ENCODE results near the gene PTPRT.

Gene PTPRT

DNA sequence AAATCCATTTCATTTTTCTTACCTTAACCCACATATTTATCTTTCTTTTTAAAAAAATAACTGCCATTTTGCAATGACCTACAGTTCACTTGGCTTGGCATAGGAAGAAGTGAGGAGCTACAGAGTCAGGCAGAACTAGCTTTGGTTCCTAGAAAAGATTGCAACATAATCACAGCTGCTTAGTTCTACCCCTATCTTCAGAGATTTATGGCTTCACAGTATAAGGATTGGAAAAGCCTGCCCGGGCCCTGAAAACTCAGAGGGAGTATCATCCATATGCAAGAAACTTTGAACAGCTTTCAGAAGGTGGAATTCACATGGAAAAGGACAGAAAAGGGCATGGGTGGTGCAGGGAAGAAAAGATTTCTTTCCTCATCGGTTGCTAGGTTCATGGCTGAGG, 797.3 kb downstream of the PTPRT start:
- Histone ChIP-seq H3K27ac (ENCODE audit: low read length) (no peak overlapping the region), H3K79me2 (ENCODE audit: low read length) (no peaks in the 10 kb centered on the region), H3K36me3 (replicated peaks; ENCODE audit: insufficient read depth, low read length) (no peaks in the 10 kb centered on the region), H3F3A (ENCODE audit: insufficient read depth, low read length) (no peaks in the 10 kb centered on the region), H3K9me2 (replicated peaks; ENCODE audit: insufficient read depth, low read length) (no peaks in the 10 kb centered on the region), H3K4me3 (ENCODE audit: low read length) (no peak overlapping the region), H3K27me3 (replicated peaks; ENCODE audit: insufficient read depth, low read length) (no peaks in the 10 kb centered on the region), H4K20me1 (ENCODE audit: insufficient read depth, low read length) (no peaks in the 10 kb centered on the region), H3K4me1 (ENCODE audit: low read length) (no peaks in the 10 kb centered on the region), H2AFZ (ENCODE audit: low read length) (no peak overlapping the region), H3K4me2 (ENCODE audit: low read depth, low read length) (no peak overlapping the region), H3K9ac (ENCODE audit: low read length) (no peak overlapping the region), H3K9me3 (replicated peaks; ENCODE audit: insufficient read depth, low read length) (no peaks in the 10 kb centered on the region)
- TF ChIP-seq, protein P1, sequence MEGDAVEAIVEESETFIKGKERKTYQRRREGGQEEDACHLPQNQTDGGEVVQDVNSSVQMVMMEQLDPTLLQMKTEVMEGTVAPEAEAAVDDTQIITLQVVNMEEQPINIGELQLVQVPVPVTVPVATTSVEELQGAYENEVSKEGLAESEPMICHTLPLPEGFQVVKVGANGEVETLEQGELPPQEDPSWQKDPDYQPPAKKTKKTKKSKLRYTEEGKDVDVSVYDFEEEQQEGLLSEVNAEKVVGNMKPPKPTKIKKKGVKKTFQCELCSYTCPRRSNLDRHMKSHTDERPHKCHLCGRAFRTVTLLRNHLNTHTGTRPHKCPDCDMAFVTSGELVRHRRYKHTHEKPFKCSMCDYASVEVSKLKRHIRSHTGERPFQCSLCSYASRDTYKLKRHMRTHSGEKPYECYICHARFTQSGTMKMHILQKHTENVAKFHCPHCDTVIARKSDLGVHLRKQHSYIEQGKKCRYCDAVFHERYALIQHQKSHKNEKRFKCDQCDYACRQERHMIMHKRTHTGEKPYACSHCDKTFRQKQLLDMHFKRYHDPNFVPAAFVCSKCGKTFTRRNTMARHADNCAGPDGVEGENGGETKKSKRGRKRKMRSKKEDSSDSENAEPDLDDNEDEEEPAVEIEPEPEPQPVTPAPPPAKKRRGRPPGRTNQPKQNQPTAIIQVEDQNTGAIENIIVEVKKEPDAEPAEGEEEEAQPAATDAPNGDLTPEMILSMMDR (IDR thresholded peaks at IDR 0.05; ENCODE audit: low read length), result no peak
- TF ChIP-seq EZH2 (optimal IDR thresholded peaks at IDR 0.05; ENCODE audit: low read depth, low read length) (no peak), EZH2phosphoT487 (IDR thresholded peaks at IDR 0.05; ENCODE audit: low read length) (no peak)
- no peak for DNase-seq

DNA sequence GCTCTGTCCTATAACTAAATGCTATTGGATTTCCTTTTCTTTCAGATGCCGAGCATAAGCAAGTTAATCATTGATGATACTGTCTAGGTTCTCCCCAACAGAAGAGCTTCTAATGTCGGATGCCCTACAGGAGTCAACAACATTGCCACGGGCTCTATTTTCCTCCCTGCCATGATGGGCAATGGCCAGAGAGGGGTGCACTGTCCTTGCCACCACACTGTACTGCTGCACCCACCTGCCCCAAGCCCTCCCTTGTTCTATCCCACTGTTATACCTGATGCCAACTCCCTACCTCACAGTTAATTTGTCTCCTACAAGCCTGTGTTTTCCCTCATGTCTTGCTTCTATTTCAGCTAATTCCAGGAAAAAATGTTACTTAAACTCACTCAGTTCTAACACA, 797.9 kb downstream of the PTPRT start:
- no peaks in the 10 kb centered on the region for H3F3A ChIP-seq (ENCODE audit: insufficient read depth, low read length)
- H4K20me1 ChIP-seq (ENCODE audit: insufficient read depth, low read length), result no peaks in the 10 kb centered on the region
- H3K9me2 ChIP-seq (replicated peaks; ENCODE audit: insufficient read depth, low read length), result no peaks in the 10 kb centered on the region
- H3K36me3 ChIP-seq (replicated peaks; ENCODE audit: insufficient read depth, low read length), result no peaks in the 10 kb centered on the region
- H3K4me3 ChIP-seq (ENCODE audit: low read length), result no peak overlapping the region
- H3K4me1 ChIP-seq (ENCODE audit: low read length), result no peaks in the 10 kb centered on the region
- DNase-seq, result no peak
- no peaks in the 10 kb centered on the region for H3K27me3 ChIP-seq (replicated peaks; ENCODE audit: insufficient read depth, low read length)
- no peak overlapping the region for H3K27ac ChIP-seq (ENCODE audit: low read length)
- H3K9ac ChIP-seq (ENCODE audit: low read length), result no peak overlapping the region
- H3K79me2 ChIP-seq (ENCODE audit: low read length), result no peaks in the 10 kb centered on the region
- no peaks in the 10 kb centered on the region for H3K9me3 ChIP-seq (replicated peaks; ENCODE audit: insufficient read depth, low read length)
- H2AFZ ChIP-seq (ENCODE audit: low read length), result no peak overlapping the region
- no peak for TF ChIP-seq EZH2 (optimal IDR thresholded peaks at IDR 0.05; ENCODE audit: low read depth, low read length)
- TF ChIP-seq, protein P1 (IDR thresholded peaks at IDR 0.05; ENCODE audit: low read length), result no peak
- no peak for TF ChIP-seq EZH2phosphoT487 (IDR thresholded peaks at IDR 0.05; ENCODE audit: low read length)
- no peak overlapping the region for H3K4me2 ChIP-seq (ENCODE audit: low read depth, low read length)

DNA sequence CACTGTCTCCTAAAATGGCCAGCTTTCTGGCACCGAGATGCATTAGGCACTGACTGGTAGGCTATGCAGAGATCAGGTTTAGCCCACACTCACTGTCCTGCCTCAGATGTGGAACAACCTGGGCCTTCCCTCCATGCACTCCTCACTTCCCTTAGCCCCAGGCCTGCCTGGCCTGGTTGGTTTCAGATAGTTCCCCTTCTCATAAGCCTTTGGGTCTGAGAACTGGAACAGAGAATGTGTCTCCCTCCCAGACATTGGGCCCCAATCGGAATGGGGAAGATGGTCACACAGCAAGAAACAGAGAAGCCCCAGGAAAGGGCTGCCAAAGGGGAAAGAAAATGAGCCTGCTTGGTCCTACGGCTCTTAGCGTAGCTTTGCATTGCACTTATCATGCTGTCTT, 809.4 kb downstream of the PTPRT start:
- no peaks in the 10 kb centered on the region for H3K36me3 ChIP-seq (replicated peaks; ENCODE audit: insufficient read depth, low read length)
- TF ChIP-seq EZH2phosphoT487 (IDR thresholded peaks at IDR 0.05; ENCODE audit: low read length), result no peak
- TF ChIP-seq EZH2 (optimal IDR thresholded peaks at IDR 0.05; ENCODE audit: low read depth, low read length), result no peak
- TF ChIP-seq, protein P1 (IDR thresholded peaks at IDR 0.05; ENCODE audit: low read length), result no peak
- H3K4me3 ChIP-seq (ENCODE audit: low read length), result no peak overlapping the region
- no peaks in the 10 kb centered on the region for H3K9me2 ChIP-seq (replicated peaks; ENCODE audit: insufficient read depth, low read length)
- H4K20me1 ChIP-seq (ENCODE audit: insufficient read depth, low read length), result no peaks in the 10 kb centered on the region
- no peak overlapping the region for H3K9ac ChIP-seq (ENCODE audit: low read length)
- no peaks in the 10 kb centered on the region for H3F3A ChIP-seq (ENCODE audit: insufficient read depth, low read length)
- no peak overlapping the region for H3K27ac ChIP-seq (ENCODE audit: low read length)
- no peak for DNase-seq
- H3K4me1 ChIP-seq (ENCODE audit: low read length), result no peaks in the 10 kb centered on the region
- no peak overlapping the region for H3K4me2 ChIP-seq (ENCODE audit: low read depth, low read length)
- no peaks in the 10 kb centered on the region for H3K9me3 ChIP-seq (replicated peaks; ENCODE audit: insufficient read depth, low read length)
- no peaks in the 10 kb centered on the region for H3K27me3 ChIP-seq (replicated peaks; ENCODE audit: insufficient read depth, low read length)
- H3K79me2 ChIP-seq (ENCODE audit: low read length), result no peaks in the 10 kb centered on the region
- no peak overlapping the region for H2AFZ ChIP-seq (ENCODE audit: low read length)

All from MM.1S (cell line).